CD4-positive, alpha-beta T cell treated with Interferon alpha-2 for 1 hour (primary cell): Measurements from ENCODE around the gene PRKAR1B.

Experiments used
- DNase-seq, 2 donors: peaks; one replicate each; pipeline ENCODE4 v3.0.0-alpha.2; 2020 to 2022

PRKAR1B gene

DNA sequence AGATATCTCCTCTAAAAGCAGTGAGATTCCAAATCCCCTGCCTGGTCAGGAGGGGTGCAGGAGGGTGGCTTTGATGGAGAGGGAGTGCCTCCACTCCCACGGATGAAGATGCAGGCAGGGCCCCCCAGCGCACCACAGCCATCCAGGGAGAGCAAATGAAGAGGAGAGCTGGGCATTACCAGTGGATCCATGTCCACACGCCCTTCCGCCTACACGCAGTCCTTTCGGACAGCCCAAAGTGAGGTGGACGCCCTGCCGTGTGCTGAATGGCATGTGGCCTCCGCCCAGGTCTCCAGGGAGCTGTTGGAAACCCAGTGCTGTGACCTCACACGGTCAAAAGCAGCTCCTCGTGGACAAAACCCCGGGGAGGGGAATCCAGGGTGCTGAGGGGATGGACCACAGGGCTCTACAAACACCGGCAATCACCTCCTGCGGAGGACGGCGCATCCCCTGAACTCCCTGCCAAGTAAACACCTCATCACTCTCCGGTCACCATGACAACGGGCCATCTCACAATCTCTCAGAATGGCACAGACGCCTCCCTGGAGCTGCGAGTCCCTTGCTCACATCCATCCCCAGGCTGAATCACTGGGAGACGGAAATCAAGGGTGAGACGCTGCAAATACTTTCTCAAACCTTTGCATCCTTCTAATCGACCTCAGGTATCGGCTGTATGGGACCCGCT is 35.6 kb downstream of the PRKAR1B start:
- no peak for DNase-seq

DNA sequence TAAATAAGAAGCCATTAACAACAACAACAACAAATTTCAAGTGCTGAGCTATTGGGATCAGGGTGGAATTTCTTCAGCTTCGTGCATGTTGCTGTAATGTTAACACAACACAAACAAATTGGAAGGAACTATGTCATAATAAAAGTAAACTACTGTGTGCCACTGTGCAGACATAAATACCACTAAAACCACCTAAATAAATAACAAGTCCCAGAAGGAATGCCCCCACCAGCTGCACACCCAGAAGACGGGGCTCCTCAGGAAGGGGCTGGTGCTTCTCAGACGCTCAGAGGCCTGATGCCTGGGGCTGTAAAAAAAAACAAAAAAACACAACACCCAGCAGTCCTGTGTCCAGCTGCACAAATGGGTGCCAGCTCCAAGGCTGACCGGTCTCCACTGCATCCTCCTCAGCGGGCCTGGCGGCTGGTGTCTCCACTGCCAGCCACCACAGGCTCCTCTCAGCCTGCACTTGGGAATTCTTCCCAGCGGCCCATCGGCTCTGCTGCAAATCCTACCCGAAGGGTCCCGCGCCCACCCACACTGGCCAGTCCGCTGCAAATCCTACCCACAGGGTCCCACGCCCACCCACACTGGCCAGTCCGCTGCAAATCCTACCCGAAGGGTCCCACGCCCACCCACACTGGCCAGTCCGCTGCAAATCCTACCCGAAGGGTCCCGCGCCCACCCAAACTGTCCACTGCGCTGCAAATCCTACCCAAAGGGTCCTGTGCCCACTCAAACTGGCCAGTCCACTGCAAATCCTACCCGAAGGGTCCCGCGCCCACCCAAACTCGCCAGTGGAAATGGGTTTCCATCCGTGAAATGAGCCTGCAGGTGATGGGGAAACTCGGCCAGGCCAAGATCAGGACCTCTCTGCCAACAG is 36.4 kb downstream of the PRKAR1B start:
- no peak for DNase-seq

DNA sequence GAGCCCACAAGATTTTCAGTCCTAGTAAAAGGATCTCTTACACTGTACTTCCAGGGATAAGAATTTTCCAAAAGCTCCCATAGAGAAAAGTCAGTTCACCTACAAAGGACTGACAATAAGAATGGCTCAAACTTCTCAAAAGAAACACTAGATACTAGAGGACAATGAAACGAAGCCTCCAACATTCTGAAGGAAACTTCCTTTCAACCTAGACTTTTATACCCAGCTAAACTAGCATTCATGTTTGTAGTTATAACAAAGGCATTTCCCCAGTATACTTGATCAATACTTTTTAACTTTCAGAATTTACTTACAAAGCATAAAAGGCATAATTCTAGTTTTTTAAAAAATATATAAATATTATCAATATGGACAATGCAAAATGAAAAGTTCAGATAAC is 41.5 kb downstream of the PRKAR1B start:
- DNase-seq = no peak

DNA sequence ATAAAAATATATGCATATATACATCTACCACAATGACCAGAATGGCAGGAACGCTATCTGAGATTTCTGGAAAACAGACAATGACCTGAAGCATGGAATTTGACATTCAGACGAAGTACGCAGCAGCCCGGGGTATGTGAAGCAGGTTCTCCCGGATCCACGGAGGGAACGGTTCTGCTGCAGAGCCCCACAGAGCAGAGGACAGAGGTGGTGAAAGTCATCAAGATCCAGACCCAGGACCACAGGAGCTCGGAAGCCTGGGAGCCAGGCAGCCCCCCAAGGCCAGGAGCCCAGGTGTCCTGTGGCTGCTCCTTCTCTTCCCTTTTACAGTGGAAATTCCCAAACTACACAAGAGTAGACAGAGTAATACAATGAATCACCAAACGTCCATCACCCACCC is 42.7 kb downstream of the PRKAR1B start:
- no peak for DNase-seq

DNA sequence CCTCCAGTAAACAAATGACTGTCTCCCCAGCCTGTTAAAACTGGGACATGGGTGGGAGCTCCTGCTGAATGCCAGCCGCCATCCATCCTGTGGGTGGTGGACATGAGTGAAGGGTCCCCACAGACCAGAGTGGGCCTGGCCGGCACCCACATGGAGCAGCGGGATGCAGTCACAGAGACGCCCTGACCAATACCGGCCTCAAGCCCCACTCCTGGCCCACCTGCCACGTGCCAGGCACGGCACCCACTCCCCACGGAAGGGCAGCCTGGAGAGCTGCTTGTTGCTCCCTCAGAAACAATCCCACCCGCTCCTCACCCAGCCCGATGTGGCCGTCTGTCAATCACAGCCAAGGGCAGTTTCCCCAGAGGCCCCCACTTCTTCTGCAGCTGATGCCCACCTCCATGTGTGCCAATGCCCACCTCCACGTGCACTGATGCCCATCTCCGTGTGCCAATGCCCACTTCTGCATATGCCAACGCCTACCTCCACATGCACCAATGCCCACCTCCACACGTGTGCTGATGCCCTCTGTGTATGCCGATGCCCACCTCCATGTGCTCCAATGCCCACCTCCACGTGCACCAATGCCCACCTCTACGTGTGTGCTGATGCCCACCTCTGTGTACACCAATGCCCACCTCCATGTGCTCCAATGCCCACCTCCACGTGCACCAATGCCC is 43.4 kb downstream of the PRKAR1B start:
- no peak for DNase-seq

DNA sequence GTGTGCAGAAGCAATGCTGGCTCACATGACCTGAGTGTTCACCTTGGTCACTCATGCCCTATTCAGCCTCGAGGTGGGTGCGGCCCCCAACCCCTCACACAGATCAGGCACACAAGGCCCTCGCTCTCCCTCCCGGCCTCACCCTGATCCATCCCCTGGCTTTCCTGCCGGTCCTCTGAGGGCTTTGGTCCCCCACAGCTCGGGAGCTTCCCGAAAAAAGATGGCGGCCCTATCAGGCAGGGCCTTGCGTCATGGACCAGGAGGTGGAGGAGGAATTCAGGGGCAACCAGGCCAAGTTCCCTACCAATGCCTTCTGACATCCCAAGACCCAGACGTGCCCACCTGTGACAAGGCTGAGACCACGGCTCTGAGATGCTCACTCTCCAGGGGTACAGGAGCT is 44.3 kb downstream of the PRKAR1B start:
- DNase-seq = no peak

DNA sequence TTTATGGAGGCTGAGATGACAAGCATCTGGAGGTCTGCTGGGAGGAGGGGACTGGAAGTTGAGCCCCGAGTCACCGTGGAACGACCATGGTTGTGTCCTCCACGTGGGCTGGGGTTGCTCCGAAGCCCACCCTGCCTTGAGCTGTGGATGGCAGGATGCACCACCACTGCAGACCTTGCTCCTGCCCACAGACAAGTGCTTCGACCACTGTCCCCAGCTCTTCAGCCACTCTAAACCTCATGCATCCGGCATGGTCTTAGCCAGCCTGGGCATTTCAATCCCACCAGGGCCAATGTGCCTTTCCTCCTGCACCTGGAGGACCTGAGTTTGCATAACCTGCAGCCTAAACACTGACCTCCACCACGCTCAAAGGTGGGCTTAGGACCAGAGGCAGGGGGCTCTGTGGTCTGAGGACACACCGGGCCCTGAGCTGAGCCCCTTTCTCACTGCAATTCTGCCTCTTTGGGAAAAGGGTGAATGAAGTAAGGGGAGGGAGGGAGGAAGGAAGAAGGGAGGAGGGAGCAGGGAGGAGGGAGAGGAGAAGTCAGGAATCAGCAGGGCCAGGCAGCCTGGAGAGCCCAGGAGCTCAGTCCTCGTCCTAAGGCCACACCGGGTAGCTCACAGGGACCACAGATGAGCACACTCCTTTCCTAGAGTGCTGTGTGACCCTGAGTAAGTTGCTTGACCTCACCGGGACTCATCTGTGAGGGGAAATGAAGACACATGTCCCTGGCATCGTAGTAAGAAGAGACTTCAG is 45.4 kb downstream of the PRKAR1B start:
- no peak for DNase-seq

DNA sequence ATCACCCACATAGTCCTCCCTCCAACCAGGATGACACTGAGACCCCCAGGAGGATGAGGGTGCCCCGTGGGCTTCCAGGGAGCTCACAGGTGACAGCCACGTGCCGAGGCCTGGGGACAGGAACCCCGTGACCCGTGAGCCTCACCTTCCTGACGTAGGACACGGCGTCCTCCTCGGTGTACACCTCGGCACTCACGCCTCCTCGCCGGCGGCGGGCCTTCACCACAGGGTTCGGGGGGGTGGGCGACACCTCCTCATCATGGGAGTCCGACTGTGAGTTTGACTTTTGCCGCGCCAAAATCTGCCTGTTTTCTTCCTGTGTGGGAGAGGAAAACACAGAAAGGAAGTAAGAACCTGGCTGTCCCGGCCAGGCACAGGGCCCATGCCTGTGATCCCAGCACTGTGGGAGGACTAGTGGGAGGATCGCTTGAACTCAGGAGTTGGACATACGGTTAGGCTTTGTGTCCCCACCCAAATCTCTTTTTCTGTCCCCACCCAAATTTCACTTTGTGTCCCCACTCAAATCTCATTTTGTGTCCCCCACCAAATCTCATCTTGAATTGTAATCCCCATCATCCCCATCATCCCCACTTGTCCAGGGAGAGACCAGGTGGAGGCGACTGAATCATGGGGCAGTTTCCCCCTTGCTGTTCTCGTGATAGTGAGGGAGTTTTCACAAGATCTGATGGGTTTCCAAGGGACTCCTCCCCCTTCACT is 46.5 kb downstream of the PRKAR1B start:
- DNase-seq = no peak

DNA sequence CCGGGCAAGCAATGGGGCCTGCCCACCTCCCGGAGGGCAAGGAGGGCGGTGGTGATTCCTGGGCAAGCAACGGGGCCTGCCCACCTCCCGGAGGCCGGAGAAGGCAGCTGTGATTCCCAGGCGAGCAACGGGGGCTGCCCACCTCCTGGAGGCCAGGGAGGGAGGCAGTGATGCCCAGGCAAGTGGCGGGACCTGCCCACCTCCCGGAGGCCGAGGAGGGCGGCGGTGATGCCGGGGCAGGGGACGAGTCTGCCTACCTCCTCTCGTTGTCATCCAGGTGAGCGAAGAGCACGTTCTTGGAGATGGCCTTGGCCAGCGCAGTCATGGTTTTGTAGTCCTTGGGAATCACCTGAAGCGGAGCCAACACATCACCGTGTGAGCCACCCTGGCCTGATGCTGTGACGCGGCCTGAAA is 50.1 kb downstream of the PRKAR1B start:
- no peak for DNase-seq

DNA sequence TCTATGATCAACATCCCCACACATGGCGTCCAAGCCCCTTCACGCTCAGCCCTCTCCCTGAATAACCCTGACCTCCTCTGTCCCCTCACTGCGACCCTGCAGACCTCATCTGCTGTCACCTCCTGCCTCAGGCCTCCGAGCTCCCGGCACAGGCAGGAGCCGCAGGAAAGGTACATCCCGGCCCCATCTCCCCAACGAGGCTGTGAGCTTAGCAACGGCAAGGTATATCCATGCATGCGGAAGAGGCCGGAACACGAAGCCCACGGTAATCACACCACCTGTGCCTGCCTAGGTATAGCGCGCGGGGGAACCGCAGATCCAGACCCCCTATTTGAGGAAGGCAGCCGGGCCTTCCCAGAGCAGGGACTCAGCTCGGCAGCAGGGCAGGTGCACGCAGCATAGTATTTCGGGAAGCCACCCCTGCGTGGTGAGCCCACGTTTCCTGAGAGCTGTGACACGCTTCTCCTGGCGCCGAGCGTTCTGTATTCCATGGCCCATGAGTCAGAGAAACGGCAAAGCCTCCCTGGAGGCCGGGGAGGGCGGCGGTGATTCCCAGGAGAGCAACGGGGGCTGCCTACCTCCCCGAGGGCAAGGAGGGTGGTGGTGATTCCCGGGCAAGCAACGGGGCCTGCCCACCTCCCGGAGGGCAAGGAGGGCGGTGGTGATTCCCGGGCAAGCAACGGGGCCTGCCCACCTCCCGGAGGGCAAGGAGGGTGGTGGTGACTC is 50.7 kb downstream of the PRKAR1B start:
- no peak for DNase-seq

DNA sequence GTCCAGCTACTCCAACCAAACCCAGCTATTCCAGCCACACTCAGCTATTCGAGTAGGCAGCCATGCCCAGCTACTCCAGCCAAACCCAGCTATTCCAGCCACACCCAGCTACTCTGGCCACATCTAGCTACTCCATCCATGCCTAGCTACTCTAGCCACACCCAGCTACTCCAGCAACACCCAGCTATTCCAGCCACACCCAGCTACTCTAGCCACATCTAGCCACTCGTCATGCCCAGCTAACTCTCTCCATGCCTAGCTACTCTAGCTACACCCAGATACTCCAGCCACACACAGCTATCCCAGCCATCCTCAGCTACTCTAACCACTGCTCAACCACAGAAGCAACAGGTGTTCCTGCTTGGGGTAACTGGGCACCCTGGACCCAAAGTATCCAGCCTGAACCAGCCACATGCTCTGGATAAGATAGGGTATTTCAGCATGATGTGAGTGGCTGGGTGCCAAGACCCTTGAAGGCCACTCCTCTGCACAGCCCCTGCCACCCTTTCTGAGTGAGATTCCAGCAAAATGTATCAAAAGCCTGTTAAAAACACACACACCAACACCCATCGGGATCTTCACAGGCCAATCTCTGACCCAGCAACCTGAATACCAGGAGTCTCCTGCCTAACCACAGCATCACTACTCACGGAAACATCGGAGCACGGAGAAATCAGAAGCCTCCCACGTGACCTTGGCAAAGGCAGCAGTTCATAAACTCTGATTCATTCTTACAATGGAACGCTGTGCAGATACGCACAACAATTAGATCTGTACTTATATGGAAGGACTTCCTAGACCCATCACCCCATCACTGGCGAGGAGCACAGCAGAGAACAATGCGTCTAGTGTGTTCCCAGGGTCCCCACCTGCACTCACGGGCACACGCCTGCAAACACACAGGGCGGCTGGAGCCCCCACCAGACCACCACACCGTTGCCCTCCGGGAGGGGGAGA is 52.3 kb downstream of the PRKAR1B start:
- DNase-seq = no peak

DNA sequence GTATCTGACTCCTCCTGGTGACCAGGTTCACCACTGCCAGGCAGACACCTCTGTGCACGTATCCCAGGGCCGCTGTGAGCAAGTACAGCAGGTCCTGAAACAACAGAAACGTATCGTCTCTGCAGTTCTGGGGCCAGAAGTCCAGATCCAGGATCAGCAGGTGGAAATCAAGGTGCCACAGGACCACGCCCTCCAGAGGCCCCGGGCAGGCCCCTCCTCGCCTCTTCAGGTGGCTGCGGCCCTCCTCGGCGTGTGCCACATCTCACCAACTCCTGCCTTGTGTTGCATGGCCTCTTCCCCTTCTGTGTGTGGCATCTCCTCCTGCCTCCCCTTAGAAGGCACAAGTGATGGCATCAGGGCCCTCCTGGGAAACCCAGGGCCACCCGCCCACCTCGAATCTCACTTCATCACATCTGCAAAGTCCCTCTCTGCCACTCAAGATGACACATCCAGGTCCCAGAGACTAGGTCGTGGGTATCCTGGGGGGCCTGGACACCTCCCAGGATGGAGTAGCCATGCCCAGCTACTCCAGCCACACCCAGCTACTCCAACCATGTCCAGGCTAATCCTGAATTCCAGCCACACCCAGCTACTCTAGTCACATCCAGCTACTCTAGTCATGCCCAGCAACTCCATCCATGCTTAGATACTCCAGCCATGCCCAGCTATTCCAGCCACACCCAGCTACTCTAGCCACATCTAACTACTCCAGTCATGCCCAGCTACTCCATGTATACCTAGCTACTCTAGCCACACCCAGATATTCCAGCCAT is 53.2 kb downstream of the PRKAR1B start:
- no peak for DNase-seq

DNA sequence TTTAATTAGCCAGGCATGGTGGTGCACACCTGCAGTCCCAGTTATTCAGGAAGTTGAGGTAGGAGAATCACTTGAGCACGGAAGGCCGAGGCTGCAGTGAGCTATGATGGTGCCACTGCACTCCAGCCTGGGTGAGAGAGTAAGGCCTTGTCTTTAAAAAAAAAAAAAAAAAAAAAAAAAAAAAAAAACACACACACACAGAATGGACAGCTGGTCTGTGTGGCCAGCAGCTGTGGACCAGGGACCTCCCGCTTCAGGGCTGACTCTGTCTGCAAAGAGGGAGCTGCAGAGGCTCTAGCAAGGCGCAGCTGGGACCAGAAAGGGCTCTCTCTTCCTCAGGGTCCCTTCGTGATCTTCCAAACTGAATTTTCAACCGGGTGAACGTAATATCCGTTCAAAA is 54.2 kb downstream of the PRKAR1B start:
- no peak for DNase-seq

DNA sequence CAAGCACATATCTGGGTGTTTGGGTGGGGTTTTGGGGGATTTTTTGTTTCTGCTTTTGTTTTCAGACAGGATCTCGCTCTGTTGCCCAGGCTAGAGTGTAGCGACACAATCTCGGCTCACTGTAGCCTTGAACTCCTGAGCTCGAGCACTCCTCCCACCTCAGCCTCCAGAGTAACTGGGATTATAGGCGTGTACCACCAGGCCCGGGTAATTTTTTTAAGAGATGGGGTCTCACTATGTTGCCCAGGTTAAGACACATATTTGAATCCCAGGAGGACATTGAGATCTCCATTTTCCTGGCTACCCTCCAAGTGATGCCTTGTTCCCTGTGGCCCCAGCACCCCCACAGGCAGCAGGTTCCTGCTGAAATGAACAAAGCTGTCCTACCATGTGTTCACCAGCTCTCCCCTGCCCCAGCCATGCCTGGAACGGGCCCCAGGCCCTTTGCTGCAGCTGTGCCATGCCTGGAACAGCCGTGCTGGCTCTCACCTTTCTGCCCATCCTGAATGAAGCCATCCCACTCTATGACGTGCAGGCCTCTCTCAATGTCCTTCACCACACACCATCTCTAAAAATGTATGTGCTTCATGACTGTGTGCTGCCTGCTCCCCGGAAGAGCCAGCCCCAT is 55.6 kb downstream of the PRKAR1B start:
- no peak for DNase-seq

DNA sequence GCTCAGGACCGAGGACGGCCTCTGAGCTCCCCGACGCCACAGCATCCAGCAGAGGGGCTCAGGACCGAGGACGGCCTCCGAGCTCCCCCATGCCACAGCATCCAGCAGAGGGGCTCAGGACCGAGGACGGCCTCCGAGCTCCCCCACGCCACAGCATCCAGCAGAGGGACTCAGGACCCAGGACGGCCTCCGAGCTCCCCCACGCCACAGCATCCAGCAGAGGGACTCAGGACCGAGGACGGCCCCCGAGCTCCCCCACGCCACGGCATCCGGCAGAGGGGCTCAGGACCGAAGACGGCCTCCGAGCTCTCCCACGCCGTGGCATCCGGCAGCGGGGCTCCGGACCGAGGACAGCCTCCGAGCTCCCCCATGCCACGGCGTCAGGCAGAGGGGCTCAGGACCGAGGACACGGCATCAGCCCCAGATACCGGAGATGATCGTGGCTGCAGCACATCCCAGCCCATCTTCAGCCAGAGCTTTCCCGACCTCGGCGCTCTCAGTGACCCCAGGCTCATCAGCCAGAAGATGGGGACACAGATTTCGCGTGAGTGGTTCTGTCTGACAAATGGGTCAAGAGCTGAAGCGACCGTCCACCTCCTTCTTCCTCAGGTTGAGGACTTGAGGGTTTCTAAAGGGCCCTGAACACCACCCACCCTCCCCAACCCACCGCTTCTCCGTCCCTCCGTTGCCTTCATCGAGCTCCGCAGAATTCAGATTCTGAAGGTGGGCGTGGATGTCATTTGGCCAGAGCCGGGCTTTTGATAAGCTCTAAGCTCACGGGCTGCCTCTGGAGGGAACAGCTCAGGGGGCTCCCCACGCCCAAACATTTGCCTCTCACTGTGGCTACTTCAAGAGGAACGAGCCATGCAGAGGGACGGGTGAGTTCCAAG is 56.3 kb downstream of the PRKAR1B start:
- no peak for DNase-seq

DNA sequence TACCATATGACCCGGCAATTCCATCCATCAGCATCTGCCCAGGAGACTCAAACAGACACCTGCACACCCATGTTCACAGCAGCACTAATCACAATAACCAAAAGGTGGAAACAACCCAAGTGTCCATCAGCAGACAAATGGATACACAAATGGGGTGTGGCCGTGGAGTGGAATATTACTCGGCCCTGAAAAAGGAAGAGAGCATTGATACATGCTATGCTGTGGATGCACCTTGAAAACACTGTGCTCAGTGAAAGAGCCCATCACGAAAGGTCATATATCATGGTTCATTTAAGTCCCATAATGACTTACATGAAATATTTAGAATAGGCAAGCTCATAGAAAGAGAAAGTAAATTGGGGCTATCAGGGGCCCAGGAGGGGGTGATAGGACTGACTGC is 58.1 kb downstream of the PRKAR1B start:
- no peak for DNase-seq

DNA sequence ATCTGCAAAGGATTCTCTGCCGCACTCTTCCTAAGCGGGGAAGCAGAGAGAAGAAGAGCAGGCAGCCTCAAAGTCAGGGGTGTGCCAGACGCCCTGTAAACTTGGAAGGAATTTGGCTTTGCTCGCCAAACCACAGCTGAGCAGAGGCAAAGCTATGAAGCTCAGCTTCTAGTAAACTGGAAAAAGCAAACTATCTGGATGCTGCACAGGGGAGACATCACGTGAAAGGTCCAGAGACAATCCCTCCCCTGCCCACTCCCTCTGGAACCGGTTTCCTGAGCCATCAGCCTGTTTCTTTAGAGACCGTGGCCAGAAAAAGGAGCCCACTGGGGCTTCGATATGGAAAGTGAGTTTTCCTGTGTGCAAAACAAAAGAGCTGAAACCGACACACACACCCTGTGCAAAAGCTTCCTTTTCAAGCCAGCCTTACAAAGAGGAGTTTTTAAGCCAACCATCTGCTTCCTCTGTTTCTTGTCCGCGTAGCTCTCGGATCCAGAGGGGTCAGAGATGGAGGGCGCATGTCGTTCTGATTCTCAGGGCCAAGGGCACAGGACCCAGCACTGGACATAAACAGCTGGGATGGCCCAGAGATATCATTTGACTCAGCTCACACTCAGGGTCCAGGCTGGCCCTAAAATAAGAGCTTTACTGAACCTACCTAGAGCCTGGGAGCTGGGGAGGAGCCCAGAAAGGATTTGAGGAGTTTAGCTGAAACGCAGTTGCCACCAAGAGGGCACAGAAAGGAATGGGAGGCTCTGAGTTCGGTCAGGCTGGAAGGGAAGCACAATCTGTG is 58.7 kb downstream of the PRKAR1B start:
- no peak for DNase-seq
